AG04450 (cell line): ENCODE measurements around the gene CCSER2. TPM values are rescaled to one million over a fixed set of nuclear protein-coding genes. Genes with fewer than 3 reads are reported as not detected.

Experiments used
- CTCF ChIA-PET: fragments of 300-600, 350-600 bp; formaldehyde crosslinking; extraction: SDS; loops from one replicate; lab custom pipeline; 2022; ENCODE audit warnings: antibody characterized with exemption, inconsistent platforms; lab: Charles Lee
- POLR2A ChIA-PET: fragments of 350-600 bp; formaldehyde crosslinking; extraction: SDS; loops from one replicate; lab custom pipeline; 2021; ENCODE audit warnings: antibody characterized with exemption, inconsistent platforms; lab: Yijun Ruan, JAX
- DNase-seq: peaks from one replicate; pipeline ENCODE4 v3.0.0-alpha.2; 2011; ENCODE audit warnings: low read depth, low spot score
- H3K27ac ChIP-seq: one replicate; pipeline ENCODE4 v1.5.1; 2012; ENCODE audit warnings: low read depth, low read length, control low read depth
- H3K27me3 ChIP-seq: one replicate; pipeline ENCODE4 v1.6.0; 2012; ENCODE audit warnings: low read length; ENCODE audit not compliant: control insufficient read depth, insufficient read depth
- H3K4me3 ChIP-seq: 2 replicates; pipeline ENCODE4 v1.5.1; 2011; ENCODE audit warnings: mild to moderate bottlenecking, low read depth, low read length, control low read depth
- H3K9me3 ChIP-seq: 2 replicates; pipeline ENCODE4 v1.5.1; 2012; ENCODE audit warnings: low read length; ENCODE audit not compliant: control insufficient read depth, insufficient read depth
- polyA plus RNA-seq: library from polyadenylated mRNA; depleted of rRNA; stranded (reverse); fragments of >200 nt; gene quantifications from 2 replicates; pipeline ENCODE4 v1.2.3, GENCODE V29; 2011
- TF ChIP-seq, protein P1 (sequence below): IDR thresholded peaks from 2 replicates; pipeline ENCODE4 v1.5.1; 2011; ENCODE audit warnings: low read depth, low read length, control low read depth, inconsistent platforms

CCSER2 gene
- polyA plus RNA-seq, 1 experiment: 51.0 TPM

DNA sequence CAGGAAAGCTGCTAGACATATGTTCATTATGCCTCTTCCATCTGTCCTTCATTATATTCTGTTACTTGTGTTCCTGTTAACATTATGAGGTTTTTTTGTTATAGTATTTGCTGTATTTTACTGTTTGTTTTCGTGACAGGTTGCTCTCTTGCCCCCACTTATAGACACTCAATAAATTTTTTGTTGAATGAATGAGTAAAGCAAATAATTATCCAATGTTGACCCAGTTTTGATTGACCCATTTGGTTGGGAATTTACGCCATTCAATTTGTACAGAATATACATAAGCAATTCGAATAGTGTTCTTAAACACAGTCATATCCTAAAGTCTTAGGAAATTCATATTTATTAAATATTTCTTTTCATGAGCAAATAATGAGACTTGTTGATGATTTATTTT lies 11.8 kb downstream of the CCSER2 start:
- H3K27ac ChIP-seq: no peak overlapping the region
- H3K9me3 ChIP-seq: no peaks in the 10 kb centered on the region
- TF ChIP-seq, protein P1, sequence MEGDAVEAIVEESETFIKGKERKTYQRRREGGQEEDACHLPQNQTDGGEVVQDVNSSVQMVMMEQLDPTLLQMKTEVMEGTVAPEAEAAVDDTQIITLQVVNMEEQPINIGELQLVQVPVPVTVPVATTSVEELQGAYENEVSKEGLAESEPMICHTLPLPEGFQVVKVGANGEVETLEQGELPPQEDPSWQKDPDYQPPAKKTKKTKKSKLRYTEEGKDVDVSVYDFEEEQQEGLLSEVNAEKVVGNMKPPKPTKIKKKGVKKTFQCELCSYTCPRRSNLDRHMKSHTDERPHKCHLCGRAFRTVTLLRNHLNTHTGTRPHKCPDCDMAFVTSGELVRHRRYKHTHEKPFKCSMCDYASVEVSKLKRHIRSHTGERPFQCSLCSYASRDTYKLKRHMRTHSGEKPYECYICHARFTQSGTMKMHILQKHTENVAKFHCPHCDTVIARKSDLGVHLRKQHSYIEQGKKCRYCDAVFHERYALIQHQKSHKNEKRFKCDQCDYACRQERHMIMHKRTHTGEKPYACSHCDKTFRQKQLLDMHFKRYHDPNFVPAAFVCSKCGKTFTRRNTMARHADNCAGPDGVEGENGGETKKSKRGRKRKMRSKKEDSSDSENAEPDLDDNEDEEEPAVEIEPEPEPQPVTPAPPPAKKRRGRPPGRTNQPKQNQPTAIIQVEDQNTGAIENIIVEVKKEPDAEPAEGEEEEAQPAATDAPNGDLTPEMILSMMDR: no peak
- DNase-seq: no peak
- H3K27me3 ChIP-seq: no peaks in the 10 kb centered on the region
- POLR2A ChIA-PET: no interaction called here
- CTCF ChIA-PET: no interaction called here
- no peak overlapping the region for H3K4me3 ChIP-seq

DNA sequence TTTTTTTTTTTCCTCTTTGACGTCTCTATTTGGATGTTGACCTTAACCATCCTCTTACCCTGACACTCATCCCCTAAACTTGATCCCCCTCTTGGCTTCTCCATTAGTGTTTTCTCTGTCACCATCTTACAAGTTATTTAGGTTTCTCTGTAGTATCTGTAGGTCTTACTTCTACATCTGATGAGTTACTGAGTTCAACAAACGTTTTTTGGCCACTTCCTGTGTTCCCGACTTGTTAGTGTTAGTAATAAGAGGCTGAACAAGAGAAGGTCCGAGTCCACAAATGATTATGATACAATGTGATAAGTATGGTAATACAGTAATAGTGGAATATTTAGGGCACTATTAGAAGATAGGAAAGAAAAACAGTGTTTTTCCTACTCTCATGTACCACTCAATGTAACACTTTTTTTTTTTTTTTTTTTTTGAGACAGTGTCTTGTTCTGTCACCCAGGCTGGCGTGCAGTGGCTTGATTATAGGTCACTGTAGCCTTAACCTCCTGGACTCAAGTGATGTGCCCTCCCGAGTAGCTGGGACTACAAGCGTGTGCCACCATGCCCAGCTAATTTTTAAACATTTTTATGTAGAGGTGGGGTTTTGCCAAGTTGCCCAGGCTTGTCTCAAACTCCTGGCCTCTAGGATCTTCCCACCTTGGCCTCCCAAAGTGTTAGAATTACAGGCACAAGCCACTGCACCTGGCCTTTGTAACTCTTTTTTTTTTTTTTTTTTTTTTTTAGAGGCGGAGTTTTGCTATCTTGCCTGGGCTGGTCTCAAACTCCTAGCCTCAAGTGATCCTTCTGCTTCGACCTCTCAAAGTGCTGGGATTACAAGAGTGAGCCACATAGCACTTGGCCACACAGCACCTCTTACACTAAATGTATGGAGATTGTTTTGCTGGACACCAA lies 12.5 kb downstream of the CCSER2 start:
- TF ChIP-seq, protein P1: no peak
- DNase-seq: no peak
- Histone ChIP-seq H3K27me3 (no peaks in the 10 kb centered on the region), H3K27ac (no peak overlapping the region), H3K4me3 (no peak overlapping the region), H3K9me3 (no peaks in the 10 kb centered on the region)
- POLR2A ChIA-PET: no interaction called here
- CTCF ChIA-PET: interaction anchor here (0.6 to 1.6 kb wide), 3 partner anchors 10 to 199 kb away, joined by 4 to 7 read pairs (median 5); no protein-coding TSS in a partner anchor

- H3K27ac ChIP-seq: no peak overlapping the region
- no peaks in the 10 kb centered on the region for H3K9me3 ChIP-seq
- TF ChIP-seq, protein P1: no peak
- no peak overlapping the region for H3K4me3 ChIP-seq
- POLR2A ChIA-PET: no interaction called here
- CTCF ChIA-PET: interaction anchor here (1.2 to 1.6 kb wide), 3 partner anchors 10 to 199 kb away, joined by 4 to 7 read pairs (median 7); no protein-coding TSS in a partner anchor
- no peaks in the 10 kb centered on the region for H3K27me3 ChIP-seq
- no peak for DNase-seq
These were observed 13.1 kb downstream of the CCSER2 start for GRCh38 chr10:84341538-84341856.

DNA sequence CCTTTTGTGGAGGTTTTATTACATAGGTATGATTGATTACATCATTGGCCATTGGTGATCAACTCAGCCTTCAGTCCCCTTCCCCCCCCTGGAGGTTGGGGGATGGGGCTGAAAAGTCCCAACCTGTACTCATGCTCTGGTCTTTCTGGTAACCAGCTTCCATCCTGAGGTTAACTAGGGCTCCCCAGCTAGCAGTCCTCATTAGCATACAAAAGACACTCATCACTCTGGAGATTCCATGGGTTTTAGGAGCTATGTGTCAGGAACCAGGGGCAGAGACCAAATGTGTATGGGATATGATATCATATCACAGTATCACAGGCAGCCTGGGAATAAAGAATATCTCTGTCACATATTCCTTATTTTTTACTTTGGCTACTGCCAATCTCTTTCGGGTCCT lies 13.6 kb downstream of the CCSER2 start:
- Histone ChIP-seq H3K9me3 (no peaks in the 10 kb centered on the region), H3K27ac (no peak overlapping the region), H3K27me3 (no peaks in the 10 kb centered on the region), H3K4me3 (no peak overlapping the region)
- TF ChIP-seq, protein P1: no peak
- DNase-seq: no peak
- ChIA-PET CTCF (interaction anchor here (1.2 to 1.6 kb wide), 4 partner anchors 9 to 198 kb away, joined by 4 to 7 read pairs (median 6); no protein-coding TSS in a partner anchor), POLR2A (no interaction called here)

DNA sequence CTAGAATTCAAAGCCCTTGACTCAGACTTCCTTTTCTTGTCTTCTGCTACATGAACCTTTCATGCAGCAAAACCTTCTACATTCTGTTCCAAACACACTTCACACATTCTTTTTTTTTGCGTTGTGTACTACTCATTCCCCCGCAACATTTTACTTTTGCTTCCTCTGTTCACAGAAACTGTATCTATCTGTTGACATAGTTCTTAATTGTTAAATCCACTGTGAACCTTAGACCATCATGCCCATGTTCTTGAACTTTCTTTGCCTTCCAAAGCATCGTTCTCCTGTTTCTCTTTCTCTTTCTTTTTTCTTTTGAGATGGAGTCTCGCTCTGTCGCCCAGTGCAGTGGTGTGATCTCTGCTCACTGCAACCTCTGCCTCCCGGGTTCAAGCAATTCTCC lies 14.2 kb downstream of the CCSER2 start:
- no peak for DNase-seq
- TF ChIP-seq, protein P1: no peak
- Histone ChIP-seq H3K9me3 (no peaks in the 10 kb centered on the region; the same call in 1 of the 2 replicates), H3K4me3 (no peak overlapping the region), H3K27me3 (no peaks in the 10 kb centered on the region), H3K27ac (no peak overlapping the region)
- CTCF ChIA-PET: interaction anchor here (1.2 to 1.6 kb wide), 3 partner anchors 10 to 198 kb away, joined by 5 to 7 read pairs (median 7); no protein-coding TSS in a partner anchor
- POLR2A ChIA-PET: no interaction called here
